Epithelial cell of prostate (primary cell): ENCODE results near the gene DNMT3L.
A peak's percentile ranks its signal among the peaks of the same experiment; 100 is the strongest.
"Not testable (repeated sequence)": the region's sequence is repeated elsewhere in the genome, so short reads cannot be mapped to it uniquely, and the experiment has no call there.

Experiments
- DNase-seq: peaks from one replicate; pipeline ENCODE4 v3.0.0-alpha.2; 2011; ENCODE audit warnings: low read depth, low spot score
- H3K27ac ChIP-seq: fragments of 450-650 bp; 2 replicates; pipeline ENCODE4 v1.5.1; 2017; ENCODE audit warnings: mild to moderate bottlenecking

DNMT3L gene

DNA sequence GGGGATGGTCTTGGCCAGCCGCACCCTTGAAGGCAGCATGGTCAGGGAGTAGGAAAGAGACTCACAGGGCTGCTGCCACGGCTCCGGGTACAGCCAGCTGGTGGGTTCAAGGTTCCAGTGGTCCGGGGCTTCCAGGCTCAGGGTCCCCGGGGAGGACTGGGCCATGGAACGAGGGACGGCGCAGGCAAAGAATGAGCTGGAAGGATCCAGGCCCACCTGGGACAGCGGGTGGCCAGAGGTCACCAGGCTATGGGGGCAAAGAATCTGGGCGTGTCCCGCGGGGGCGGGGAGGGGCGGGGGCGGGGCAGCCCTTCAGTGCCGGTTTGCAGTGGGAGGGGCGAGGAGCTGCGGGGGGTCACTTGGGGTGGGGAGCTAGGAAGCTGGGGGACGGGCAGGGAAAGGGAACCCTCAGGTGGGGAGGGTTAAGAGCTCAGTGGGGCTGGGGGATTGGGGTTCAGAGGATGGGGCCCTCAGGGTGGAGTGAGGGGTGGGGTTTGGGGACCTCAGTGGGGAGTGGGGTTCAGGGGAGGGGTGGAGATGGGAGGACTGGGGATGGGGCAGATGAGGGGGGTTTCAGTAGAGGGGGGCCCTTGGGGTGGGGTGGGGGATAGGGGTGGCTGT lies at the start of gene DNMT3L:
DNMT3L (minus strand) TSS at position 223 of the 621 bp plus-strand sequence. CDS start 638 bp downstream, outside the sequence.
- no peak within 1 kb of the TSS for H3K27ac ChIP-seq
- no peak for DNase-seq

DNA sequence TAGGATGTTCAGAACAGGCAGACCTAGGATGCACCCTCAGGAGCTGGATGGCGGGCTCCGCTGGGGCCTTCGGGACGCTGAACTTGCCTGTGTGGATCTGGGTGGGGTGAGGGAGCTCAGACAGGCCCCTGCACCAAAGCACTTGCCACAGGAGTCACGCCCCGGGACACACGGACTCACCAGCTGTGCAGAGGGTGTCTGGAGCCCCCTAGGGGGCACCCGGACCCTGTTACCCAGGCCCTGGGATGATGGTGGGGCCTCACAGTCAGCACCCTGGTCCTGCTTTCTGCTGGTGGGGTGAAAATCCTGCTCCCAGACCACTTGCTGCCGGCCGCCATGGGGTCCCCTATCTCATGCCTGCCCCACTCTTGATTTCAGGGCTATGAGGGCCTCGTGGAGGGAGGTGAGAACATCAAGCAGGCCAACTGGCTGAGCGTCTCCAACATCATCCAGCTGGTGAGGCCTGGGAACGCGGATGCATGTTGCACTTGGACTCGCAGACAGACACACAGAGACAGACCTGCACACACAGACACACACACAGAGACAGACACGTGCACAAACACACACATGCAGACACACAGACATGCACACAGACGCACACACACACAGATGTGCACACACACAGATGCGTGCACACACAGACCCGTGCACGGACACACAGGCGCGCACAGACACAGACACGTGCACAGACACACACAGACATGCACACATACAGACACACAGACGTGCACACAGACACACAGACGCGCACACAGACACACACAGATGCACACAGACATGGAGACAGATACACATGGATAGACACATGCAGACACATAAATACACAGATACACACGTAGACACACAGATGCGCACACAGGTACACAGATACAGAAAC lies 49.2 kb upstream of the DNMT3L start:
- no peak for DNase-seq
- H3K27ac ChIP-seq = no peak overlapping the region

DNA sequence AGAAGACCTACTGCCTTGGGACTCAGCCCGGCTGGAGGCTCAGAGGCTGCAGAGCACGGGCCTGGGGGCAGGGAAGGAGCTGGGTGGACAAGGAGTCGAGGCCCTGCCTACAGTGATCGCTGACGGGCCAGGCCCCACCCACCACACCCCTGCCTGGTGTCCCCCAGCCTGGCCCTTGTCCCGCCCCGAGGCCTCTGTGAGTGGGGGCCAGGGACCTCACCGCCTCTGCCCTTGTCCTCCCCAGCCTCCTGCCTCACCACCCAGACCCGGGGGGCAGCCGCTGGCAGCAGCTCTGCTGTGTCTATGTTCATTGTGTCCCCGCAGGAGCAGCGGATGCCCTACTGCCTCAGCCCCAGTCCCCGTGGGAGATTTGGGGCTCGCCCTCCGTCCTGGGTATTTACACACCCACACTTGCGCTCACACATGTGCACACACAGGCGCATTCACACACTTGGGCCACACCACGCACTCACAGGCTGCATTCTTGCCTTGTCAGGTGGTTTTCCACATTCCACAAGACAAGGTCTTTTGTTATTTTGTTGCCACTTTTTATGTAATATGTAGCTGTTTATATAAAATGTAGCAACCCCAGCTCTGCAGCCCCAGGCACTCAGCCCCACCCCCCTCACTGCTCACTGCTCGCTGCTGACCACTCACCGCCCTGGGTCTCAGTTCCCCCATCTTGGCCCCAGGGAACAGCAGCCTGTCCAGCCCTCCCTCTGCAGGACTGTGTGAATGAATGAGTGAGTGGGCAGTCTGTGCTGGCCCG lies 45.4 kb upstream of the DNMT3L start:
- H3K27ac ChIP-seq = no peak overlapping the region
- DNase-seq = no peak

DNA sequence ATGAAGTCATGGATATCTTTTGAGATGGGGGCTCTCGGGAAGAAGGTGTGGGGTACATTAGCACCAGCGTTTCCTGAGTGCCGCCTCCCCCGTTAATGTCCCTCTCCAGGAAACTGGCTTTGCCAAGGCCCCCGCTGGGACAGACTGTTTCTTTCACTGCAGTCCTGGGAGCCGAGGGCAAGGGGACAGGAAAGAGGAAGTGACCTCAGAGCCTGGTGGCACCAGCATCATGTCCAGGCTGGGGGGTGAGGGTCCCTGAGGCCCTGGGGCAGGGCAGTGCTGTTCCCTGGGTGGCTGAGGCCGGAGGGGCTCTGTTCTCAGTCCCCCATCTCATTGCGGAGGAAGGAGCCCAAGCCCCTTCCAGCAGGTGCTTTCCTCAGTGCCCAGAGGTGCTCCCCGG lies 44.0 kb upstream of the DNMT3L start:
- no peak for DNase-seq
- no peak overlapping the region for H3K27ac ChIP-seq

DNA sequence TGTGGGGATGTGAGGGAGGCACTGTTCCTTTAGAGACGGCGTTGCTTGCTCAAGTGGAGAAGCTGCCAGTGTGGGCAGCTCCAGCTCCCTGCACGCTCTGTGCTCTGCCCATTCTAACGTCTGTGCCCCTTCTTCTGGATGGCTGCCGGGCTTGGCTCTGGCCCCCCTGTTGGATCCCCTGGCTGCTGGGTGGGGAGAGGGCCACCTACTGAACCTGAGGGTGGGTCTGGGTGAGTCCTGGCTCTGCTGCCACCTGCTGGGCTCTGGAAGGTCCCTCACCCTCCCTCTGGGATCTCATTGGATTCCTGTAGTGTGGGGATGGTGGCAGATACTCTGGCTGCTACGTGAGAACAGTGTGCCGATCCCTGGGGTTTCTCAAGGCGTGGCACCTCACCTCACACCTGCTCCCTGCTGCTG lies 43.2 kb upstream of the DNMT3L start:
- no peak overlapping the region for H3K27ac ChIP-seq
- no peak for DNase-seq

DNA sequence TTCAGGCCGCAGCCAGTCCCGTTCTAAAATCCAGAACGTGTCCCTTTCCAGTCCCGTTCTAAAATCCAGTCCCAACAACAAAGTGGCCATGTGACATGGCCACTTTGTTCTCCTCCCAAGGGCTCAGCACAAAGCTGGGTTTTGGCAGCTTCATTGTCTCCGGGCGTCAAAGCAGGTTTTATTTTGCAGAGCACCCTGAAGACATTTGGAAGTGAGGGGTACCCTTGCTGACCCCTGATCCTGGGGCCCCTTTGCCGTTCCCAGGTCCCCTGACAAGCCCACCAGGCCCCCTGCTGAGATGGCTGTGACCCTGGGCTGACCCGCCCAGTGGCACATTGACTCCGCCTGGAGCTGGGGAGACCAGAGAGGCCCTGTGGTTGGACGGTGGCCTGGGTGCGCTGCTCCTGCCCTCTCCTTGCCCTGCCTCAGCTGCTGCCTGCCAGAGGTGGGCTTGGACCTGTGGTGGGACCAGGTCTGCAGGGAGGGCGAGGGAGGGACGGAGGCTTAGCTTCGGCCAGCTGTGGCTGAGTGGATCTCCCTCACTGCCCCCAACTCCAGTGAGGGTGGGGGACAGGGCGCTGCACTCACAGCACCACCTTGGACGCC lies 42.4 kb upstream of the DNMT3L start:
- H3K27ac ChIP-seq = no peak overlapping the region
- no peak for DNase-seq

DNA sequence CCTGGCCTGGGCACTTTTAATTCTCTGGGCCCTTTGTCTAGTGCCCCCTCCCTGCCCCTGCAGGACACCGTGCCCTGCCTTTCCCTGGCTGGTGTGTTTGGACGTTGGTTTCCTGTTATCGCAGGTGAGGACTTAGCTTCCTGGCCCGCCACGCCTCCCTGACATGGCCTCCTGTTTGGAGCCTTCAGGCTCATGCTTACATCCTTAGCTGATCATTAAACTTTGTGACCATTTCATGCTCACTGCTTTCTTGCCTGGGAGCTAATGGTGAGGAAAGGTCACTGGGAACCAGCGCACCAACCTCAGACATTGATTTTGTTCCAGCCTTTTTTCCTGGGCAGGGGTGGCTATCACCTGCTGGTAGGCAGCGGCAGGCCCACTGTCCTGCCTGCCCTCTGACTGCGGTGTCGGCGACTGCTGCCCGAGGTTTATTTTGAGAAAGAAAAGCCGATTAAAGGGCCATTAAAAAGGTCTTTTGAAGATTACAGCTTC lies 41.8 kb upstream of the DNMT3L start:
- DNase-seq = no peak
- H3K27ac ChIP-seq = no peak overlapping the region

DNA sequence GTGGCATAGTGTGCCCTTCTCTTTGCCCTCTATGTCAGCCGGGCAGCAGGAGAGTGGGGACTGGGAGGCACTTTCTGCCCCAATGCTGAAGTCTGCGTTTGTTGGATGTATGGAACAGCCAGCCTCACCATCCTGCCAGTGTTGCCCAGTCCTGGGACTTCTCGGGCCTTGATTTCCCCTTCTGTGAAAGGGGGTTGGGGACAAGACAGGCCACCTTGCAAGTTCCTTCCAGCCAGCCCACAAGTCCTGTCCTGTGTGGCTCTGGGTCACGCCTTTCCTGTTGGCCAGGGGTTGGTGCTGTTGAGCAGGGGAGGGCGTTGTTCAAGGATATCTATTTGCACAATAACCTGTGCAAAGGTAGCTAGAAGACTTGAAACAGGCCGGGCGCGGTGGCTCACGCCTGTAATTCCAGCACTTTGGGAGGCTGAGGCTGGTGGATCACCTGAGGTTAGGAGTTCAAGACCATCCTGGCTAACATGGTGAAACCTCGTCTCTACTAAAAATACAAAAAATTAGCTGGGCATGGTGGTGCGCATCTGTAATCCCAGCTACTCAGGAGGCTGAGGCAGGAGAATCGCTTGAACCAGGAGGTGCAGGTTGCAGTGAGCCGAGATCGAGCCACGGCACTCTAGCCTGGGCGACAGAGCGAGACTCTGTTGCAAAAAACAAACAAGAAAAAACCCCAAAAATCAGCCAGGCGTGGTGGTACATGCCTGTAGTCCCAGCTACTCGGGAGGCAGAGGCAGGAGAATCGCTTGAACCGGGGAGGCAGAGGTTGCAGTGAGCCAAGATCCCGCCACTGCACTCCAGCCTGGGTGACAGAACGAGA lies 41.1 kb upstream of the DNMT3L start:
- DNase-seq = peak; percentile 22
- not testable (repeated sequence) for H3K27ac ChIP-seq

DNA sequence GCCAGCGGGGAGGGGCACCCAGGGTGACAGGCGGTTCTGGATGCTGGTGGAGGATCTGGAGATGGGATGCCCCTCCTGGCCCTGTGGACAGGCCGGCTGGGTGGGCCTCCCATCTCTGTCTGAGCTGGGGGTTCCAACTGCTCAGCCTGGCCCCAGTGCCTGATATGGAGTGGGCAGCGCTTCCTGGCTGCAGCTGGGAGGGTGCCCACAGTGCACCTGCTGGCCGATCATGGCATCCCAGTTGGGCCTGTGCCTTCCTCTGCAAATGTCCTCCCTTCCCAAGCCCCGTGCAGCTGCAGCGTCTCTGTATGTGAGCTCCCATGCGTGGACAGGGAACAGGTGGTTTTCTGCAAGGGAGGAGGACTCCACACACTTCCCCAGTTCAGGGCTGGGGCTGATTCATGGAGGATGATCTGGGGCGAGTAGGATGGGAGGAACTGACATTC lies 40.3 kb upstream of the DNMT3L start:
- H3K27ac ChIP-seq = no peak overlapping the region
- DNase-seq = no peak

DNA sequence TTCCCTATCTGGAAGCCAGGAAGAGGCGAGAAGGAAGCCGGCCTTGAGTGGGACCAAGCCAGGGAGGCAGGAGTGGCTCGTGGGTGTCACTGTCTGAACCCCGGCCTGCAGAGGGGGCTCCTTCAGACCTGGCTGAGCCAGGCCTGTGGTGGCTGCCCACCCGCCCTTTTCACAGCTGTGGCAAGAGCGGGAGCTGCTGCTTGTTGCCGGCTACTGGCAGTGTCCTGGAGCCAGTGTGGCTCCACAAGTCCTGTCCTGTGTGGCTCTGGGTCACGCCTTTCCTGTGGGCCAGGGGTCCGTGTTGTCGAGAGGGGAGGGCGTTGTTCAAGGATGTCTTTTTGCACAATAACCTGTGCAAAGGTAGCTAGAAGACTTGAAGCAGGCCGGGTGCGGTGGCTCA lies 39.4 kb upstream of the DNMT3L start:
- peak overlapping the region; percentile 69 for H3K27ac ChIP-seq
- DNase-seq = no peak

DNA sequence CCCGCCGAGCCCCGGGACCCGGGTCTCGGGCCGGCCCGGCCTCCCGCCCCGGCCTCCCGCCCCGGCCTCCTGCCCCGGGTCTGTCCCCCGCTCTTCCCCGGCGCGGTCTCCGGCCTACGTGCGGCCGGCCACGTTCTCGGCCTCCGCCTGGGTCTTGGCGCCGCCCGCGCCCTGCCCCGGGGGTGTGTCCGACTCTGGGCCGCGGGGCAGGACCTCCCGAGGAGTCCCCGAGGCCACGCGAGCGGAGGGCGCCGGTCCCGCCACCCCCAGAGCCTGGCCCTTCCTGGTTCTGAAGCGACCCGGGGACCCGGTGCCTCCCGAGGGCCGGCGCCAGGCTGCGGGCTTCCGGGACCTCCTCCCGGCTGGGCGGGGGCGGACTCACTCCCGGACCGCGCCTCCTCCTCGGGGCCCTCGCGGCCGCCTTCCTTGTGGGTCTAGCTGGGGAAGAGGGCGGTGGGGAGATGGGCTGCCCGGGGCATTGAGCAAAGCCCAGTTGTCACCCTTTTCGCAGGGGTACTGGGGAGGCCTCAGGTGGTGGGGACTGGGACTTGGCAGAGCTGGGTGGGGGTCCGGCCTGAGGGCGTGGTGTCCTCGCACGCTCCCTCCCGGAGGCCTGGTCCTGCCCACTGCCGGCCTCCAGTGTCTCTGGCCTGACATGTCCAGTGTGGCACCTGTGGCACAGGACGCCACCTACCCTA lies 38.7 kb upstream of the DNMT3L start:
- H3K27ac ChIP-seq = peak overlapping the region; percentile 69
- DNase-seq = no peak

DNA sequence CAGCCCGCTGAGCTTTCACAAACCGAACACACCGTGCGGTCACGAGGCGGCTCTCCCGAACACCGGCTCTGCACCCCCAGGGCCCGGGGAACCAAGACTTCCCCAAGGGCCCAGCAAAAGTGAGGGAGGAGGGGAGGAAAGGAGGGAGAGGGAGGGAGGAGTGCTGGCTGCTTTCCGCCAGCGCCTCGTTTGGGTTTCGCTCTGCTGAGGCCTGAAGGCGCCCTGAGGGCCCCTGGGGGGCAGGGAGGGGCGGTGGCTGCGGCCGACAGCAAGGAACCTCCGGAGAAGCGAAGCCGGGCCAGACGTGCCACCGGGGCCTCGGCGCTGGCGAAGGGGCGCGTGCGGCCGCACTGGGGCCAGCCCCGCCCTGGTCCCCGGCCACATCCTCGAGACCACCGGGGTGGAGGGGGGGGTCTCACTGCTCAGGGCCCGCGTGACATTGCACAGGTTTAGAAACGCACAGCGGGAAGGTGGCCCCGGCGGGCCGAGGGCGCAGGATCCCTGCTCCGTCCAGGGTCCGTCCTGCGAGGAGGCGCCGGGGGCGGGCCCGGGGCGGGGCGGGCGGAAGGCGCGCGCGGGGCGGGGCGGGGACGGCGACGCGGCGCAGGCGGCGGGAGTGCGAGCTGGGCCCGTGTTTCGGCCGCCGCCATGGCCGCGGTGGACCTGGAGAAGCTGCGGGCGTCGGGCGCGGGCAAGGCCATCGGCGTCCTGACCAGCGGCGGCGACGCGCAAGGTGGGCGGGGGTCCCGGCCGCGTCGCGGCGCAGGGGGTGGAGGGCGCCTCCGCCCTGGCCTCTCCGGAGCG lies 38.0 kb upstream of the DNMT3L start, which contains the start of gene PFKL:
PFKL (plus strand) TSS at position 596 of the 804 bp plus-strand sequence; CDS start at position 649, 53 bp downstream.
- peak within 1 kb of the TSS; percentile 69 for H3K27ac ChIP-seq

DNA sequence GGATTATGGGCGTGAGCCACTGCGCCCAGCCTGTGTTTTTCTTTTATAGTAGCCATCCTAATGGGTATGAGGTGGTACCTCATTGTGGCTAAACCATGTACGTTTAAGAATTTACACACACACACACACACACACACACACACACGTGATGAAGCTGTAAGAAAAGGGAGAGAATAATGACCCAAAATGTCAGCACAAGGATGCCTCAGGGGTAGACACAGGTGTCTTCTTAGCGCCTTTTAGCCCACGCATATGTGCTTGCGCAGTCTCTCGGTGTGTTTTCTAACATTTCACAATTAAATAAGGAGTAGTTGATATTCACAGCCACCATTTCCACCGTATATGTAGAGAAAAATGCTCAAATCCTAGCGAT lies 37.4 kb upstream of the DNMT3L start:
- H3K27ac ChIP-seq = peak overlapping the region; percentile 69
- DNase-seq = no peak

More for the DNA sequence above, 38.0 kb upstream of the DNMT3L start, which contains the start of gene PFKL:
- DNase-seq = no peak

DNA sequence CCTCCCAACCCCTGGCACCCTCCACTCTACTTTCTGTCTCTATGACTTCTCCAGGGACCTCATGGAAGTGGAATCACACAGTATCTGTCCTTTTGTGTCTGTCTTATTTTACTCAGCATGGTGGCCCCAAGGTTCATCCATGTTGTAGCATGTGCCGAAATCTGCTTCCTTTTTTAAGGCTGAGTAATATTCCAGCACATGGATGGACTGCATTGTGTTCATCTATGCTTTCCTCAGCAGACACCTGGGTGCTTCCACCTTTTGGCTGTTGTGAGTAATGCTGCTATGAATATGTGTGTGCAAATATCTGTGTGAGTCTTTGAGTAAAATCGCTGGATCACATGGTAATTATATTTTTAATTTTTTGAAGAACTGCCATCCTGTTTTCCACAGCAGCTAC lies 36.6 kb upstream of the DNMT3L start:
- H3K27ac ChIP-seq = no peak overlapping the region
- no peak for DNase-seq

DNA sequence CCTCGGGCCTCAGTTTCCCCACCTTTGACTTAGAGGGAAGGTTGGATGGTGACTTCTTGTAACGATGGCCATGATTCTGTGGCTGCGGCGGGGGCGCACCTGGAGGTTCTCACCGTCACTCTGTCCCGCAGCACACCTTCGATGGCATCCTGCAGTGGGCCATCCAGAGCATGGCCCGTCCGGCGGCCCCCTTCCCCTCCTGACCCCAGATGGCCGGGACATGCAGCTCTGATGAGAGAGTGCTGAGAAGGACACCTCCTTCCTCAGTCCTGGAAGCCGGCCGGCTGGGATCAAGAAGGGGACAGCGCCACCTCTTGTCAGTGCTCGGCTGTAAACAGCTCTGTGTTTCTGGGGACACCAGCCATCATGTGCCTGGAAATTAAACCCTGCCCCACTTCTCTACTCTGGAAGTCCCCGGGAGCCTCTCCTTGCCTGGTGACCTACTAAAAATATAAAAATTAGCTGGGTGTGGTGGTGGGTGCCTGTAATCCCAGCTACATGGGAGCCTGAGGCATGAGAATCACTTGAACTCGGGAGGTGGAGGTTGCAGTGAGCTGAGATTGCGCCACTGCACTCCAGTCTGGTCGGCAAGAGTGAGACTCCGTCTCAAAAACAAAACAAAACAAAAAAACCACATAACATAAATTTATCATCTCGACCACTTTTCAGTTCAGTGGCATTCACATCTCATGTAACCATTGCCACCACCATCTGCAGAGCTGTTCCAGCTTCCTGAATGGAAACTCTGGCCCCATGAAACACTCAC lies 36.0 kb upstream of the DNMT3L start:
- H3K27ac ChIP-seq = no peak overlapping the region
- DNase-seq = peak; percentile 27

DNA sequence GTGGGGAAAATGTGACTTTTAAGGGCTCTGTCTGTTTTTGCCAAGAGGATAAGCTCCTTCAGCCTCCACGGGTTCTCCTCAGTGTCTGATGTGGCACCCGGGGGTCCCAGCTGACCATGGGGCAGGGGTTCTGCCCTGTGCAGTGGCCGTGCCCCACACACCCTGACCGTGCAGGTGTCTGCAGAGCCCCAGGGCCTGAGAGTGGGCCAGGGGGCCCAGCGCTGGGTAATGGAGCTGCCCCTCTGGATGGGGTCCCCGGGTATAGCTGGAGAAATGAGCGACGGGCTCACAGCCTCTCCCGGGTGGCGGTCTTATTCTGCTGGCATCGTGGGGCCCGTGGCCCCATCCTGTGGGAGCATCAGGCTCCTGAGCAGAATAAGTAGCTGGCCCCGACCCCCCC lies 35.2 kb upstream of the DNMT3L start:
- DNase-seq = no peak
- H3K27ac ChIP-seq = no peak overlapping the region

DNA sequence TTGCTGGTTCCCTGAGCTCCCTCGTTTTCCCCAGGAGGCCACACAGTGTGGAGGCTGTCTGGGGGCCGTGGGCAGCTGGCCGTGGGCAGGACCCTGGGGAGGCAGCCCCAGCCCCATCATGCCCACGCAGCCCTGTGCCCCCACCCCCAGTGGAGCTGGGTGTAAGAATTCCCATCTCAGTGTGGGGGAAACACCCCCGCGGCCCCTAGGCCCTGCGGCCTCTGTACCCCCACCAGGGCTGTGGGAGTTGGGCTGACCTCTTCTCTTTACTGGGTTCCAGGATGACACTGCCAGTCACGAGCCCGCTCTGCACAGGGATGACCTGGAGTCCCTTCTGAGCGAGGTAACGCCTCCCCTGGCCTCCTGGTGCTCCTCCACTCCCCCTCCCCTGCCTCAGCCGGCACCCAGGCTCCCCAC lies 34.4 kb upstream of the DNMT3L start:
- DNase-seq = no peak

More for the DNA sequence above, 34.4 kb upstream of the DNMT3L start:
- H3K27ac ChIP-seq = no peak overlapping the region
